Fibroblast of lung (primary cell): ENCODE measurements around the gene CAPN12. TPM values are rescaled to one million over a fixed set of nuclear protein-coding genes. Genes with fewer than 3 reads are reported as not detected.

Experiments
- DNase-seq, 2 donors: peaks; one replicate each; pipeline versions ENCODE4 v3.0.0 to v3.0.0-alpha.2; 2010; ENCODE audit warnings: low read depth in 2 of 2
- H2AFZ ChIP-seq: 2 replicates; pipeline ENCODE4 v1.5.1; 2012; ENCODE audit warnings: low read length, control low read depth, inconsistent platforms
- H3K27ac ChIP-seq: 2 replicates; pipeline ENCODE4 v1.5.1; 2011; ENCODE audit warnings: low read length, control low read depth; ENCODE audit not compliant: insufficient read depth
- H3K27me3 ChIP-seq: 2 replicates; pipeline ENCODE4 v1.5.1; 2011; ENCODE audit warnings: mild to moderate bottlenecking, low read length; ENCODE audit not compliant: control insufficient read depth, insufficient read depth
- H3K36me3 ChIP-seq: 2 replicates; pipeline ENCODE4 v1.5.1; 2011; ENCODE audit warnings: low read length; ENCODE audit not compliant: control insufficient read depth, insufficient read depth
- H3K4me1 ChIP-seq: 2 replicates; pipeline ENCODE4 v1.5.1; 2011; ENCODE audit warnings: low read length; ENCODE audit not compliant: control insufficient read depth, insufficient read depth; ENCODE audit errors: extremely low read depth
- H3K4me2 ChIP-seq: 2 replicates; pipeline ENCODE4 v1.5.1; 2011; ENCODE audit warnings: low read length, control low read depth; ENCODE audit not compliant: insufficient read depth; ENCODE audit errors: extremely low read depth
- H3K4me3 ChIP-seq, 4 experiments: fragments of 200-600 bp in 1 of 4; sonication (generic) in 1 of 4; replicated peaks in 1 of 4; 2 replicates each; pipeline ENCODE4 v1.5.1; 2011 to 2016; ENCODE audit warnings: low read length in 4 of 4, low read depth in 3 of 4, mild to moderate bottlenecking in 3 of 4, control low read depth in 2 of 4, inconsistent platforms in 1 of 4, mixed read lengths in 1 of 4; ENCODE audit not compliant: insufficient read depth in 1 of 4; ENCODE audit errors: control extremely low read depth in 1 of 4
- H3K79me2 ChIP-seq: 2 replicates; pipeline ENCODE4 v1.5.1; 2012; ENCODE audit warnings: mild to moderate bottlenecking, low read length, inconsistent platforms; ENCODE audit not compliant: control insufficient read depth, insufficient read depth
- H3K9ac ChIP-seq: 2 replicates; pipeline ENCODE4 v1.5.1; 2011; ENCODE audit warnings: mild to moderate bottlenecking, low read length, control low read depth; ENCODE audit not compliant: insufficient read depth
- H3K9me3 ChIP-seq: 2 replicates; pipeline ENCODE4 v1.5.1; 2012; ENCODE audit warnings: low read depth, low read length; ENCODE audit not compliant: control insufficient read depth, insufficient read depth
- H4K20me1 ChIP-seq: 2 replicates; pipeline ENCODE4 v1.5.1; 2011; ENCODE audit warnings: low read length; ENCODE audit not compliant: control insufficient read depth, insufficient read depth; ENCODE audit errors: extremely low read depth
- CTCF ChIP-seq, 2 donors: IDR thresholded peaks in 1 of 2; conservative IDR thresholded peaks in 1 of 2; 1 replicate in 1 of 2; 2 replicates in 1 of 2; pipeline ENCODE4 v1.5.1; 2011 to 2012; ENCODE audit warnings: low read length in 2 of 2, control low read depth in 1 of 2, inconsistent platforms in 1 of 2, low read depth in 1 of 2, mild to moderate bottlenecking in 1 of 2
- EZH2 ChIP-seq: IDR thresholded peaks from 2 replicates; pipeline ENCODE4 v1.5.1; 2012; ENCODE audit warnings: low read length, control low read depth, mild to moderate bottlenecking; ENCODE audit errors: missing control alignments
- polyA plus RNA-seq, 2 donors: library from polyadenylated mRNA; depleted of rRNA in 1 of 2; stranded (reverse) in 1 of 2; unstranded in 1 of 2; fragments of >200 nt; gene quantifications; 2 replicates each; pipeline ENCODE4 v1.2.1, GENCODE V29; 2011 to 2012; ENCODE audit warnings: missing spikeins in 1 of 2
- total RNA-seq: library from RNA; depleted of rRNA; stranded (reverse); fragments of >200 nt; gene quantifications from 2 replicates; pipeline ENCODE4 v1.2.1, GENCODE V29; 2014

Gene CAPN12
- total and polyA plus RNA-seq, 2 donors (not counting 1 experiment from before 2014, with no cell fraction given), result 0.20 to 0.50 TPM

- no peaks in the 10 kb centered on the region for H4K20me1 ChIP-seq
- H3K36me3 ChIP-seq, result peaks cover 56% of the 10 kb centered on the region
- peaks cover 2% of the 10 kb centered on the region for H3K79me2 ChIP-seq
- no peak overlapping the region for H2AFZ ChIP-seq
- H3K9me3 ChIP-seq, result no peaks in the 10 kb centered on the region
- H3K27ac ChIP-seq, result no peak overlapping the region
- H3K9ac ChIP-seq, result no peak overlapping the region
- H3K4me2 ChIP-seq, result no peak overlapping the region
- no peak for DNase-seq
- H3K27me3 ChIP-seq, result no peaks in the 10 kb centered on the region
- H3K4me3 ChIP-seq, result no peak overlapping the region
- TF ChIP-seq EZH2 (no peak), CTCF (conservative IDR thresholded peaks at IDR 0.05 in 1 of 2, IDR thresholded peaks at IDR 0.05 in 1 of 2; ENCODE audit: low read depth in 1 of 2, low read length in 2 of 2) (no peak)
- no peaks in the 10 kb centered on the region for H3K4me1 ChIP-seq
Observed at GRCh38 chr19:38727868-38728660, 16.2 kb downstream of the CAPN12 start.

- Histone ChIP-seq H3K9ac (no peak overlapping the region), H3K27ac (no peak overlapping the region), H3K27me3 (no peaks in the 10 kb centered on the region), H3K4me2 (no peak overlapping the region), H3K4me3 (no peak overlapping the region), H2AFZ (no peak overlapping the region), H3K79me2 (peaks cover 2% of the 10 kb centered on the region), H3K36me3 (peaks cover 63% of the 10 kb centered on the region), H4K20me1 (no peaks in the 10 kb centered on the region), H3K4me1 (no peaks in the 10 kb centered on the region), H3K9me3 (no peaks in the 10 kb centered on the region)
- TF ChIP-seq EZH2, result no peak
- TF ChIP-seq CTCF (conservative IDR thresholded peaks at IDR 0.05 in 1 of 2, IDR thresholded peaks at IDR 0.05 in 1 of 2; ENCODE audit: low read depth in 1 of 2, low read length in 2 of 2), result no peak
- no peak for DNase-seq
Observed at GRCh38 chr19:38727306-38727867, 16.9 kb downstream of the CAPN12 start.

GRCh38 chr19:38726761-38727301 lies 17.4 kb downstream of the CAPN12 start:
- H3K4me3 ChIP-seq, result no peak overlapping the region
- no peak overlapping the region for H2AFZ ChIP-seq
- no peak overlapping the region for H3K27ac ChIP-seq
- H3K4me2 ChIP-seq, result no peak overlapping the region
- no peaks in the 10 kb centered on the region for H4K20me1 ChIP-seq
- H3K4me1 ChIP-seq, result no peaks in the 10 kb centered on the region
- peaks cover 3% of the 10 kb centered on the region for H3K79me2 ChIP-seq
- DNase-seq, result no peak
- H3K9ac ChIP-seq, result no peak overlapping the region
- H3K9me3 ChIP-seq, result no peaks in the 10 kb centered on the region
- H3K27me3 ChIP-seq, result no peaks in the 10 kb centered on the region
- H3K36me3 ChIP-seq, result peaks cover 67% of the 10 kb centered on the region
- no peak for TF ChIP-seq EZH2
- TF ChIP-seq CTCF (conservative IDR thresholded peaks at IDR 0.05 in 1 of 2, IDR thresholded peaks at IDR 0.05 in 1 of 2; ENCODE audit: low read depth in 1 of 2, low read length in 2 of 2), result no peak
